HG03442 (cell line): ENCODE results near the gene S100Z.
"Not testable (repeated sequence)": the region's sequence is repeated elsewhere in the genome, so short reads cannot be mapped to it uniquely, and the experiment has no call there.

Experiments used
- ATAC-seq: cut with Tn5 transposase; IDR thresholded peaks from one replicate; pipeline ENCODE4 v1.9.1; 2021; ENCODE audit warnings: mild to moderate bottlenecking, moderate library complexity; ENCODE audit not compliant: unreplicated experiment

The S100Z gene

GRCh38 chr5:76867827-76868693 is 18.2 kb downstream of the S100Z start:
- no peak for ATAC-seq

DNA sequence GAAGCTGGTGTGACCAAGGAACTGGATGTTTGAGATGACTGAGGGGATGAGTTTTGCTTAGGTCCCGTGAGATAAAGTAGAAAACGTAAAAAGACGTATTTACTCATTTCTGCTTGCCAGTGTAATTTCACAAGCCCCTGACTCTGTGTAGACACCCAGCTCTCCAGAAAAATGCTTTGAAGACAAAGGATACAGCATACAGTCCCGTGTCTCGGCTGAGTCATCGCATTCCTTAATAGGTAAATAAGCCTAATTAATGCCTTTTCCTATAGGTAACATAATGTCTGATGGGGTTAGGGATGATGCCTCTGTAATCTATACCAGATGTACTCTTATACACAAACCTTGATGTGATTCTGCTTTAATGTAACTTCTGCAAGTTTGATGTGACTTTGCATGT is 20.2 kb downstream of the S100Z start:
- no peak for ATAC-seq

DNA sequence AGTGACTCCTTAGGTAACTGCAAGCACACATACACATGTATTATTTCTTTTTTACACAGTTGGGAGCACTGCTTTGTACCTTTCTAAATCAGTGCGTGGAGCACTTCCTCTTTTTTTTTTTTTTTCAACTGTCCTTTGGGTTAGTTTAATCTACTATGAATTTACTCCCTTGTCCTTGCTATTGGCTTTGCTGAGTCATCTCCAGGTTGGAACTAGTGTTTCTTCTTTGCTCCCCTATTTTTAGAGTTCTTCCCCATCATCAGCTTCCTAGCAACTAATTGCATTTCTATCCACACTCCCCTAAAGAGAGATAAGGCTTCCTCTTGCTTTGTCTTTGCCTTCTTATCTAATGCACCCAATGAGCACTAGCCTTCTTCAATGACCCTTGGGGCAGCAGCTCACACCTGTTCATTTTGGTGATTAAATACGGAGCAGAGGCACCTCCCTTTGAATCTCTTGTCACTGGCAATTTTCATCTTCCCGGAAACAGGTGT is 24.3 kb downstream of the S100Z start:
- no peak for ATAC-seq

DNA sequence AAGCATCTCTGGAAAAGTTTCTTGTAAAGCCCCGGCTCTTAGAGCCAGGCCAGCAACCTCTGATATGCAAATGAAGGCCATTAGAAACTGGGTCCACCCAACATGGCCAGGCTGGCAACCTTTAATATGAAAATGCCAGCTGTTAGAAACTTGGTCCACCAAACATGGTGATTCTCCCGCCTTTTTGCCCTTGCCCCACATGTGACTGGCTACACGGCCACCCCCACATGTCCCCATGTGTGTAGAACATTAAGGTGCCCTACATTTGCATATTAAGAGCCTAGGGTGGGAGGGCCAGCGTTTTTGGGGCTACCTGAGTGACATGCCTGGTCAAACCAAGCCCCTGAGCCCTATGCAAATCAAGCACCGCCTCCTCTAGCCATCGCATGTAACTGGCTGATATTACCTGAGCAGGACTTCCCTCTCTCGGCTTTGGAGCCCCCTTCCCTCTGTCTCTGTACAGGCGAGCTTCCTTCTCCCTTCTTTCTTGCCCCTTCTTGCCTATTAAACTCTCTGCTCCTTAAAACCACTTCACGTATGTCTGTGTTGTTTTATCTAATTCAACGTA is 39.0 kb downstream of the S100Z start:
- no peak for ATAC-seq

DNA sequence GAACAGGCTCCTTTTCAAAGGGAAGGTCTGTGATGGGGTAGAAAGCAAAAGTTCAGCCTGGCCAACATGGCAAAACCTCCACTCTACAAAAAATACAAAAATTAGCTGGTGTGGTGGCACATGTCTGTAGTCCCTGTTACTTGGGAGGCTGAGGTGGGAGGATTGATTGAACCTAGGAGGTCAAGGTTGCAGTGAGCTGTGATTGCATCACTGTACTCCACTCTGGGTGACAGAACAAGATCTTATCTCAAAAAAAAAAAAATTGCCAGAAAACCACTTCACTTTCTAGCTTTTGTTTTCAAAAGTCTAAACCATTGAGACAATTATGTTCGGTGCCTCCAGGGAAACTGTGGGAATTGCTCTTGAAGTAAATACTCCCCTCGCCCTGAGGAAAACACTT is 43.5 kb downstream of the S100Z start:
- no peak for ATAC-seq

- ATAC-seq, result no peak
Measured at GRCh38 chr5:76896196-76896595, 46.4 kb downstream of the S100Z start.

GRCh38 chr5:76901522-76901921 is 51.7 kb downstream of the S100Z start:
- no peak for ATAC-seq

- ATAC-seq, result no peak
Measured at GRCh38 chr5:76908166-76908565, 58.4 kb downstream of the S100Z start.

DNA sequence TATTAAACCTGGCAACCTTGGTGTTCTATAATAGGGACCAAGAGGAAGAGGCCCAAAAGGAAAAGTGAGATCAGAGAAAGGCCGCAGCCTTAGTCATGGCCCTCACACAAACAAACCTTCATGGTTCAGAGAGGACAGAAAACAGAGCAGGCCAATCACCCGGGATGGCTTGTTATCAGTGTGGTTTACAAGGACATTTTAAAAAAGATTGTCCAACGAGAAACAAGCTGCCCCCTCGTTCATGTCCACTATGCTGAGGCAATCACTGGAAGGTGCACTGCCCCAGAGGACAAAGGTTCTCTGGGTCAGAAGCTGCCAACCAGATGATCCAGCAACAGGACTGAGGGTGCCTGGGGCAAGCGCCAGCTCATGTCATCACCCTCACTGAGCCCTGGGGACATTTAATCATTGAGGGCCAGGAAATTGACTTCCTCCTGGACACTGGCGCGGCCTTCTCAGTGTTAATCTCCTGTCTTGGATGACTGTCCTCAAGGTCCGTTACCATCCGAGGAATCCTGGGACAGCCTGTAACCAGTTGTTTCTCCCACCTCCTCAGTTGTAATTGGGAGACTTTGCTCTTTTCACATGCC is 60.6 kb downstream of the S100Z start:
- not testable (repeated sequence) for ATAC-seq

- ATAC-seq, result not testable (repeated sequence)
Measured at GRCh38 chr5:76914671-76915070, 64.9 kb downstream of the S100Z start.

GRCh38 chr5:76918539-76918938 is 68.7 kb downstream of the S100Z start:
- no peak for ATAC-seq

- no peak for ATAC-seq
Measured at GRCh38 chr5:76920491-76920890, 70.7 kb downstream of the S100Z start.

DNA sequence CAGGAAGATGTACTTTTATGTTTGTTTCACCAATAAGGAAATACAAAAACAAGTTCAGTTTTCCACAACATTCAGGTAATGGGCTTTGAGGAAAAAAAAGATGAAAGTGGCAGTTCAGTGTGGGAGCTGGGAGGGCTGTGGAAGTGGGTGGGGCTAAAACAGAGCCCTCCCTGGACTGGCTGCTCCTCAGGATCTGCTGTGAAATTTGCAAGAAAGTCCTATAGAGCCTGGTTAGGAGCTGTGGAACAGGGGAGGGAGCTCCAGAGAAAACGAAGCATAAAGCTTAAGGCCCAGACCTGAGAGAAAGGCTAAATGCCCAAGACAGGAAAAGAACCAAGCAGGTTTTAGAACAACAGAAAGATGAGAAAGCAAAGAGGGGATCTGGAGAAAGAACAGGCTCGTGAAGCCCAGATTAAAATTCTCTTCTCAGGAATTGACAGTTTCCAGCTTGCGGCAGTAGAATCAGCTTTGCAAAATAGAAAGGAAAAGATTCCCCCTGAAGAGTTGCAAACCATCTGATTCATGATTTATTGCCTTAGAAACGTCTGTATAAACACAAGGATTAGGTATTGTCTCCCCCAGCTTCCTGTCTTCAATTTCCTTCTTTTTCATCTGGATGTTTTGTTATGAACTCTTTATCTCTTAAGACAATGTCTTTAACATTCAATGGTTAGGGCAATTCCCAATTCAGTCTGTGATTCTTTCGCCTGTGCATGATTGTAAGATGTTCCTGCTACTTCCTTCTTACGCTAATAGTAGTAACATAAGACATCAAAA is 76.7 kb downstream of the S100Z start:
- ATAC-seq, result no peak

GRCh38 chr5:76927961-76928360 is 78.1 kb downstream of the S100Z start:
- ATAC-seq, result no peak

DNA sequence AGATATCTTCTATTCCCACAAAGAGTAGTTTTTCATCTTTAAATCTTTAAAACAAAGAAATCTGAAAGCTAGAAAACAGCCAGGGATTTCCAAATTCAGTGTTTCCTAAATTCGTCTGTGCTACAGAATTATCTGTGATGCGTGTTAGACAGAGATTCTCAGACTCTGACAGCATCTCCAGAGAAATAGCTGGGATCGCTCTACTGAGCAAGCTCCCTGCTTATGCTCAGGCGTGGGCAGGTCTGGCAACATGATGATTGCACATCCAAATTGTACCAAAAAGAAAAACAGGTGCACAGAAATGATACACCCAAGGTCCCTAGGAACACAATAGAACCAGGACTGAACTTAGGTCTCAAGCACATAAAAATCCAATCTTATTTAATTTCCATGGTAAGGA is 80.3 kb downstream of the S100Z start:
- ATAC-seq, result no peak

- ATAC-seq, result no peak
Measured at GRCh38 chr5:76938177-76938576, 88.4 kb downstream of the S100Z start.

DNA sequence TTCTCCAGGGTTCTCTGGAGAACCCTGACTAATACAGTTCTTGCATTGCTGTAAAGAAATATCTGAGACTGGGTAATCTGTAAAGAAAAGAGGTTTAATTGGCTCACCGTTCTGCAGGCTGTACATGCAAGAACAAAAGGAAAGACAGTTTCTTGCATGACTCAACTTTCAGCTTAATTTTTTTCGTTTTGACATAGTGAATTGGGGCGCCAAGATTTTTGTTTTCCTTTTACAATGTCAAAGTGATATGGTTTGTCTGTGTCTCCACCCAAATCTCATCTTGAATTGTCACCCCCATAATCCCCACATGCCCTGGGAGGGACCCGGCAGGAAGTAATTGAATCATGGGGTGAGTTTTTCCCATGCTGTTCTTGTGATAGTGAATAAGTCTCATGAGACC is 91.2 kb downstream of the S100Z start:
- no peak for ATAC-seq

GRCh38 chr5:76941442-76941841 is 91.6 kb downstream of the S100Z start:
- no peak for ATAC-seq

DNA sequence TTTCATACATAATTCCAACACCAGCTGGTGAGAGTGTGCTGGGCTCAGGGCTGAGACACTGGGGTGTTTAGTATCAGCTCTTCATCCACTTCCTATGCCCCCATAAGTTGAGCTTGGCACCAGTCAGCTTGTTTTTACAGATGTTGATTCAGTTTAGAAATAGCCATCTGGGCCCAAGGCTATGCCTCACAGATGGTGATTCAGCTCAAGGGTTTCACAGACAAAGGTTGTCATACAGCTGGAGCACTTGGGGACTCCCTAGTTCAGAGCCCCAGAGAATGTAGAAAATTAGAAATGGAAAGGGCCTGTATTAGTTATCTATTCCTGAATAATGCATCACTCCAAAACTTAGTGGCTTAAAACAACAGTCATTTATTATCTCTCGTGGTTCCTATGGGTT is 92.8 kb downstream of the S100Z start:
- ATAC-seq, result no peak

GRCh38 chr5:76943006-76943405 is 93.2 kb downstream of the S100Z start:
- no peak for ATAC-seq

- no peak for ATAC-seq
Measured at GRCh38 chr5:76944638-76945037, 94.8 kb downstream of the S100Z start.
